ENCODE data around the gene FEN1.

DNA sequence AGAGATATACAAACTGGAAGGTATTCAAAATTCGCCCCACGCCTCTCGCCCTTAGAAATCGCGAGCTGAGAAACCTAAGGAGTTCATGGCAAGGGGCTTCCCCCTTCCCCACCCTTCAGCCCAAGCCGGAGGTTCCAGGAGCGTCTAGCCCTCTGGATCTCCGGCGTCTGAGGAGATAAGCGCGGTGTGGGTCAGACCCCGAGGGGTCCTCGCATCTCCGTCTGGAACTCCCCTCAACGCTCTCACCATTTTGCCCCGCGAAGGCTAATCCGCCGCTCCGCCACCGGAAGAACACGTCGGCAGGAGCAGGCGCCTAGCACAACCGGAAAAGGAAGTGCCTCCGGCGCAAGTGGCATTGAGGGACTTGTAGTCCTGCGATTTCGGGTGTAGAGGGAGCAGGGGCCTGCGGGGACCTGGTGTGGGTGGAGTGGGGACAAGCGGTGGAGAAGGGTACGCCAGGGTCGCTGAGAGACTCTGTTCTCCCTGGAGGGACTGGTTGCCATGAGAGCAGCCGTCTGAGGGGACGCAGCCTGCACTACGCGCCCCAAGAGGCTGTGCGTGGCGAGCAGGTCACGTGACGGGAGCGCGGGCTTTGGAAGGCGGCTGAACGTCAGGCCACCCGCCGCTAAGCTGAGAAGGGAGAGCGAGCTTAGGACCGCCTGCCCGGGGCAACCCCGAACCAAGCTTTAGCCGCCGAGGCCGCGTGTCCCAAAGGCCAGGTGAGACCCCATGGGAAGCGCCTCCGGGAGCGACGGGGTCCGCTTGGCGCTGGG lies at the start of gene FEN1, which contains the start of gene TMEM258:
- TF ChIP-seq, protein P1, sequence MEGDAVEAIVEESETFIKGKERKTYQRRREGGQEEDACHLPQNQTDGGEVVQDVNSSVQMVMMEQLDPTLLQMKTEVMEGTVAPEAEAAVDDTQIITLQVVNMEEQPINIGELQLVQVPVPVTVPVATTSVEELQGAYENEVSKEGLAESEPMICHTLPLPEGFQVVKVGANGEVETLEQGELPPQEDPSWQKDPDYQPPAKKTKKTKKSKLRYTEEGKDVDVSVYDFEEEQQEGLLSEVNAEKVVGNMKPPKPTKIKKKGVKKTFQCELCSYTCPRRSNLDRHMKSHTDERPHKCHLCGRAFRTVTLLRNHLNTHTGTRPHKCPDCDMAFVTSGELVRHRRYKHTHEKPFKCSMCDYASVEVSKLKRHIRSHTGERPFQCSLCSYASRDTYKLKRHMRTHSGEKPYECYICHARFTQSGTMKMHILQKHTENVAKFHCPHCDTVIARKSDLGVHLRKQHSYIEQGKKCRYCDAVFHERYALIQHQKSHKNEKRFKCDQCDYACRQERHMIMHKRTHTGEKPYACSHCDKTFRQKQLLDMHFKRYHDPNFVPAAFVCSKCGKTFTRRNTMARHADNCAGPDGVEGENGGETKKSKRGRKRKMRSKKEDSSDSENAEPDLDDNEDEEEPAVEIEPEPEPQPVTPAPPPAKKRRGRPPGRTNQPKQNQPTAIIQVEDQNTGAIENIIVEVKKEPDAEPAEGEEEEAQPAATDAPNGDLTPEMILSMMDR (conservative IDR thresholded peaks at IDR 0.05 in 1 of 2, IDR thresholded peaks at IDR 0.05 in 1 of 2; ENCODE audit: low read depth in 1 of 2, low read length in 2 of 2) = no peak
- no peak for TF ChIP-seq EZH2 (IDR thresholded peaks at IDR 0.05; ENCODE audit: low read length, missing control alignments)

Data from fibroblast of lung (primary cell).